HG03097 (cell line): Measurements from ENCODE around the gene TXNDC16.
A peak's percentile ranks its signal among the peaks of the same experiment; 100 is the strongest.
"Not testable (repeated sequence)": the region's sequence is repeated elsewhere in the genome, so short reads cannot be mapped to it uniquely, and the experiment has no call there.

Source experiments
- ATAC-seq: cut with Tn5 transposase; IDR thresholded peaks from one replicate; pipeline ENCODE4 v1.9.1; 2021; ENCODE audit not compliant: unreplicated experiment, low FRiP score

TXNDC16 gene, protein sequence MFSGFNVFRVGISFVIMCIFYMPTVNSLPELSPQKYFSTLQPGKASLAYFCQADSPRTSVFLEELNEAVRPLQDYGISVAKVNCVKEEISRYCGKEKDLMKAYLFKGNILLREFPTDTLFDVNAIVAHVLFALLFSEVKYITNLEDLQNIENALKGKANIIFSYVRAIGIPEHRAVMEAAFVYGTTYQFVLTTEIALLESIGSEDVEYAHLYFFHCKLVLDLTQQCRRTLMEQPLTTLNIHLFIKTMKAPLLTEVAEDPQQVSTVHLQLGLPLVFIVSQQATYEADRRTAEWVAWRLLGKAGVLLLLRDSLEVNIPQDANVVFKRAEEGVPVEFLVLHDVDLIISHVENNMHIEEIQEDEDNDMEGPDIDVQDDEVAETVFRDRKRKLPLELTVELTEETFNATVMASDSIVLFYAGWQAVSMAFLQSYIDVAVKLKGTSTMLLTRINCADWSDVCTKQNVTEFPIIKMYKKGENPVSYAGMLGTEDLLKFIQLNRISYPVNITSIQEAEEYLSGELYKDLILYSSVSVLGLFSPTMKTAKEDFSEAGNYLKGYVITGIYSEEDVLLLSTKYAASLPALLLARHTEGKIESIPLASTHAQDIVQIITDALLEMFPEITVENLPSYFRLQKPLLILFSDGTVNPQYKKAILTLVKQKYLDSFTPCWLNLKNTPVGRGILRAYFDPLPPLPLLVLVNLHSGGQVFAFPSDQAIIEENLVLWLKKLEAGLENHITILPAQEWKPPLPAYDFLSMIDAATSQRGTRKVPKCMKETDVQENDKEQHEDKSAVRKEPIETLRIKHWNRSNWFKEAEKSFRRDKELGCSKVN

DNA sequence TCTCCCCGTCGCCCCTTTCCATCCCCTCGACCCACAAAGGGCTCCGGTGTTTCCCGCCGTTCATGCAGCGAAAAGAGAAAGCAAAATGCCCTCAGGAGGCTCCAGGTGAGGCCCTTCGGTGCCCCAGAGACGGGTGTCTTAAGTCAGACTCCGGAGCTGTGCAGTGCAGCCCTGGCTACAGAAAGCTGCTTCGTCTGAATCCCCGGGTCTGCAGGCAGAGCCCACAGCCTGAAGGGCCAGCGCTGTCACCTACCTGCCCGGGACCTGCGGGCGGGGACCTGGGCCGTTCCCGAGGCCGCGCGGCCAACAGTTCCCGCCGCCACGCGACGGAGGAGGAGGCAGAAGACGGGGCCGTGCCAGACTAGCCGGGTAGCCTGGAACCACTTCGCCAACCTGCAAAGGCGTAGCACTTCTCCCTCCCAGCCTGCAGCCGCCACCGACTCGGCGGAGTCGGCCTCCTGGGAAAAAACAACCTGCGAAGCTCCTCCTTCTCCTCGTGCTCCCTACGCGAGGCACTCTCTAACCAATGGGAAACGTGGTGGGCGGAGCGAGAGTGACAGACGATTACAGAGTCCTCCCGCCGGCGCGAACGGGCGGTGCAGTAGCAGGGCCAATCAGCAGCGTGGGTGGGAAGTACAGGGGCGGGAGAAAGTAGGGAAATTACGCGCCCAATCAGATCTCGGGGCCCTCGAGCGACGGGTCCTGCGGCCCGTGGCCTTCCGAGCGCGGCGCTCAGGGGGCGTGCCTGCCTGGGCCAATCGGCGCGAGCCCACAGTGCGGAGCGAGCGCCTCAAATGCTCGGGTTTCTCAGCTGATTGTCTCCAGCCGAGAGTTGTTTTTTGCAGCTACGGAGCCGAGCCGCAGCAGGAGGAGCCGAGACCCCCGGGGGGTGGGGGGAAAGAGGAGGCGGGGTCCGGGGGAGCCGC is at the start of gene TXNDC16, which contains the start of gene GPR137C:
Gene TXNDC16, minus strand, starts transcription at position 443 of the 926 bp plus-strand sequence. CDS start 8,948 bp downstream, outside the sequence.
Gene GPR137C, plus strand, starts transcription at position 774 of the 926 bp plus-strand sequence. CDS start 312 bp downstream, outside the sequence.
- ATAC-seq: peak; percentile 97

DNA sequence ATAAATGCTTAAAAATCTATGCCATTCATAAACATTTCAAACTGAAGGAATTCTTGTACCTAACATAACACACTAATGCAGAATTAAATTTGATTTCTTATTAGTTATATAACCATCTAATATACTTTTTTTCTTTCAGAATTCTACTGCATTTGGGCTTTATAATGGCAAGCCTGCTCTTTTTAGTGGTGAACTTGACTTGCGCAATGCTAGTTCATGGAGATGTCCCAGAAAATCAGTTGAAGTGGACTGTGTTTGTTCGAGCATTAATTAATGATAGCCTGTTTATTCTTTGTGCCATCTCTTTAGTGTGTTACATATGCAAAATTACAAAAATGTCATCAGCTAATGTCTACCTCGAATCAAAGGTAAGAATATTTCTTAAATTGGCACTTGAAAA is 47.7 kb upstream of the TXNDC16 start:
- no peak for ATAC-seq

DNA sequence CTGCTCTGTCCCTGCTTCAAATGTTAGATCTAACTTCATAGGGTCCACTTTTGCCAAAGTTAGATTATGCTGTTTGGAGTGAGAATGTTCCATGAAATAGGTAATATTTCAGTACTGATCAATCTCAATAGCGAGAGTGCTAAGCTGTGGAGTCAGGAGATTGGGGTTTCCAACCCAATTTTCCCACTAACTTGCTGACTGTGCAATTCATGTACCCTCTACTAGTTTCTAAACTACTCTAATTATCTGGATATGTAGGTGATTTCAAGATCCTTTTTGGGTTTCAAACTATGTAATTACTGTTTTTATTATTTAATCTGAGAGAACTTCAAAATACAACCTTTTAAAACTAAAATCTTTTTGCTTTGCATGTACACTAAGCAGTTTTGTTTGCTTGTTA is 46.3 kb upstream of the TXNDC16 start:
- ATAC-seq: no peak

GRCh38 chr14:52596861-52597260 is 44.6 kb upstream of the TXNDC16 start:
- ATAC-seq: no peak

DNA sequence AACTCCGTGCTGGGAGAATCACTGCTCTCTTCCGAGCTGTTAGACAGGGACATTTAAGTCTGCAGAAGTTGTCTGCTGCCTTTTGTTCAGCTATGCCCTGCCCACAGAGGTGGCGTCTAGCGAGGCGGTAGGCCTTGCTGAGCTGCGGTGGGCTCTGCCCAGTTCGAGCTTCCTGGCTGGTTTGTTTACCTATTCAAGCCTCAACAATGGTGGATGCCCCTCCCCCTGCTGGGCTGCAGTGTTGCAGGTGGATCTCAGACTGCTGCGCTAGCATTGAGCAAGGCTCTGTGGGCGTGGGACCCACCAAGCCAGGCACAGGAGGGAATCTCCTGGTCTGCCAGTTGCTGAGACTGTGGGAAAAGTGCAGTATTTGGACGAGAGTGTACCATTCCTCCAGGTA is 44.0 kb upstream of the TXNDC16 start:
- ATAC-seq: no peak

GRCh38 chr14:52590318-52590717 is 38.0 kb upstream of the TXNDC16 start:
- ATAC-seq: no peak

DNA sequence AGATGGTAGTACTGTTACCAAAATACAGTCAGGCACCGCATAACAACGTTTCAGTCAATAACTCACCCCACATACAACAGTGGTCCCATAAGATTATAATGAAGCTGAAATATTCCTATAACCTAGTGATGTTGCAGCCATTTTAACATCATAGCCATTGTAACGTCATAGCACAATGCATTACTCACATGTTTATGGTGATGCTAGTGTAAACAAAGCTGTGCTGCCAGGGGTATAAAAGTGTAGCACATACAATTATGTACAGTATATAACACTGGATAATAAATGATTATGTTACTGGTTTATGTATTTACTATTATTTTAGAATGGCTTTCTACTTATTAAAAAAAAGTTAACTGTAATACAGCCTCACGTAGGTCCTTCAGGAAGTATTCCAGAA is 37.3 kb upstream of the TXNDC16 start:
- no peak for ATAC-seq

- ATAC-seq: no peak
These were observed 31.2 kb upstream of the TXNDC16 start for GRCh38 chr14:52583544-52583943.

DNA sequence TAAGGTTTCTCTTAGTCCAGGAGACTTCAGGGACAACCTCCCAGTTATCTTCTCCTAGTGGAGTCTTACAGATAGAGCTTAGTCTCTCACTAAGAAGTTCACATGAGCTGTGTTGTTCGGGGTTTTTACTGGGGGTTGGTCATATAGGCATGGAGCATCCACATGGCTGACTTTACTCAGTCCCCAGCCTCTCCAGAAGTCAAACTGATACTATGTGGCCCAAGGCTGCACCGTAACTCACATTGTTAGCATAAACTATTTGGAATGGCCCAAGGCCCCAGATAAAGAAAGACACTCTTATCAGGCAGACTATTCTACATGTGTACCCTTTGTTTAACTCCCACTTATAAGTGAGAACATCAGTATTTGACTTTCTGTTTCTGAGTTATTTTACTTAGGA is 23.6 kb upstream of the TXNDC16 start:
- no peak for ATAC-seq

- ATAC-seq: not testable (repeated sequence)
These were observed 16.1 kb upstream of the TXNDC16 start for GRCh38 chr14:52568454-52568853.

- no peak for ATAC-seq
These were observed 10.8 kb upstream of the TXNDC16 start for GRCh38 chr14:52563120-52563519.

DNA sequence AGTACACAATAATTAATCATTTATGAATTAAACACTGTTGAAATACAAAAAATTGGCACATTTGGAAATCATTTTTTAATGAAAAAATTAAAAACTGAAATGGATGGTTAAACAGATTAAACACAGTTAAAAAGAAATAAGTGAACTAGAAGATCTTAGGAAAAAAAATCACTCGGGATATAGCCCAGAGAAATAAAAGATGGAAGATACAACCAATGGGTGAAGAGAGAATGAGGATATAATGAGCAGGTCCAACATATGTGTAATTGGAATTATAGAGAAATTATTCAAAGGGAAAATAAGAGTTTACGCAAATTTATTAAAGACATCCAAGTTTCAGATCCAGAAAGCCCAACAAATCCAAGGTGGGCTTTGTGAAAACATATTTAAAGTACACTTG is 6.4 kb upstream of the TXNDC16 start:
- ATAC-seq: no peak

DNA sequence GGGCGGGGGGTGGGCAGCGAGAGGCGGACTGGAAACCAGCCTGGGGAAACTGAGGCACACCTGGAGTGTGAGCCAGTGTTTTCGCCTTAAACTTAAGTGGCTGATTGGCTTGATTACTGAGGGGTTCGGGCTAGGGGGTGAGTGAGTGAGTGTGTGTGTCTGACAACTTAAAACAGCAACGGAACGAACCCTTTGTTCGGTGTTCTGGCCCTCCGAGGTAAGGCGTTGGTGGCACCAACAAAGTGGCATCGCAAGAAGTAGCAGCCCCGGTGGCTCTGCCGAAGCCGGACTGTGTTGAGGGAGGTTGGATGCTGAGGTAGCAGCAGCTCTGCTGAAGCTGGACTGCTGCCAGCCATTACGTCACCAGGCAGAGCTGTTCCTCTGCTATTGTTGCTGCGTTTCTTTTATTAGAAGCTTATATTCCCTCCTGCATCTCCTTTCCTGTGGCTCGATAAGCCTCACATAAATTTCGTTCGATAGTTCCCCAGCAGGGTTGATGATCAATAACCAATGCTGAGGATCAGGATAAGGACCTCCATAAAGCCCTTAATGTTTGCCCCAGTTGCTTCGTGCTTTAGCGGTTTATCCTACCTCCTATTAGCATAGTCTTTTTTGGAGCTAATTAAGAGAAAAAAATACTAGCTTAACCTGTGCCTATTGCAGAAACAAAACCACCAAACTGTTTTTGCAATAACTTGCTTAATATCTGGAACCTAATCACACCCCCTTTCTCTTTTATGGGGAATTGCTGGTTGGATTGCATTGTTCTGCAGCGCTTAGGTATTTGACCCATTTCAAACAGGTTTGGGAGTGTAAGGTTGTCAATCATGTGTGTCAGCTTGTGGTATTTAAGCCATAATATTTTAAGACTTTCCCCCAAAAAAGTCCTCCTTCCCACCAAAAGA is 1.6 kb upstream of the TXNDC16 start:
- no peak for ATAC-seq

DNA sequence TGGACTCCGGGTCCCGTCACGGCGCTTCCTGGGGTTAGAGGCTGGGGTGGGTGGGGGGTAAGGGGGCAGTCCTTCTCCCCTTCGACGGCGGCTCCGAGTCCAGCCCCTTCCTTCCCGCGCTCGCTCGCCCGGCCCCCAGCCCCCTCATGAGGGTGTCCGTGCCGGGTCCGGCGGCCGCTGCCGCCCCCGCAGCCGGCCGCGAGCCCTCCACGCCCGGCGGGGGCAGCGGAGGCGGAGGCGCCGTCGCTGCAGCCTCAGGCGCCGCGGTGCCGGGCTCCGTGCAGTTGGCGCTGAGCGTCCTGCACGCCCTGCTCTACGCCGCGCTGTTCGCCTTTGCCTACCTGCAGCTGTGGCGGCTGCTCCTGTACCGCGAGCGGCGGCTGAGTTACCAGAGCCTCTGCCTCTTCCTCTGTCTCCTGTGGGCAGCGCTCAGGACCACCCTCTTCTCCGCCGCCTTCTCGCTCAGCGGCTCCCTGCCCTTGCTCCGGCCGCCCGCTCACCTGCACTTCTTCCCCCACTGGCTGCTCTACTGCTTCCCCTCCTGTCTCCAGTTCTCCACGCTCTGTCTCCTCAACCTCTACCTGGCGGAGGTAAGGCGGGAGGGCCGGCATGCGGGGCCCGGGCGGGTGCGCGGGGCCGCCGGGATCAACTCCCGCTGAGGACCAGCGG is 831 bp upstream of the TXNDC16 start:
- ATAC-seq: peak; percentile 11

GRCh38 chr14:52551696-52552062 is 626 bp downstream of the TXNDC16 start:
- ATAC-seq: no peak

- no peak for ATAC-seq
These were observed 1.1 kb downstream of the TXNDC16 start for GRCh38 chr14:52551205-52551604.

GRCh38 chr14:52550661-52551060 is 1.6 kb downstream of the TXNDC16 start:
- no peak for ATAC-seq

DNA sequence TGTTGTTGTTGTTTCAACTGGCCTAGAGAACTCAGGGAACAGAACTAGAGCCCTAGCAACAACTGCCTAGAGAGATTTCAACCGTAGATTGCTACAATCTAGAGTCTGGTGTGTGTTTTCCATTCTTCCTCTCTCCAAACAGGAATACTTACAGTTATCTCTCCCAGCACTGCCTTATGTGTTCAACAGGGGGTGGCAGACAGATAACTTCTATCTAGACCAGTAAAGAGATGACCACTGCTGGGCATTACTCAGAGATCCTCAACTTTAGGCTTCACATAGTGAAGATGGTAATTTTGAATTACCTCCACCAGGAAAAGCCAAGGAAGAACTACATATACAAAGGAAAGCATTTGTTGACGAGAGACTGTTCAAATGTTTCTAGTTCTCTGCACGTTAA is 4.8 kb downstream of the TXNDC16 start:
- ATAC-seq: no peak

GRCh38 chr14:52547027-52547426 is 5.3 kb downstream of the TXNDC16 start:
- no peak for ATAC-seq
